Limb (tissue), 2 donors: ENCODE measurements around the gene ASNSD1.

Source experiments
- DNase-seq, 2 donors: peaks; one replicate each; pipeline ENCODE4 v3.0.0-alpha.2; 2016; ENCODE audit errors: extremely low spot score in 2 of 2

ASNSD1 gene

DNA sequence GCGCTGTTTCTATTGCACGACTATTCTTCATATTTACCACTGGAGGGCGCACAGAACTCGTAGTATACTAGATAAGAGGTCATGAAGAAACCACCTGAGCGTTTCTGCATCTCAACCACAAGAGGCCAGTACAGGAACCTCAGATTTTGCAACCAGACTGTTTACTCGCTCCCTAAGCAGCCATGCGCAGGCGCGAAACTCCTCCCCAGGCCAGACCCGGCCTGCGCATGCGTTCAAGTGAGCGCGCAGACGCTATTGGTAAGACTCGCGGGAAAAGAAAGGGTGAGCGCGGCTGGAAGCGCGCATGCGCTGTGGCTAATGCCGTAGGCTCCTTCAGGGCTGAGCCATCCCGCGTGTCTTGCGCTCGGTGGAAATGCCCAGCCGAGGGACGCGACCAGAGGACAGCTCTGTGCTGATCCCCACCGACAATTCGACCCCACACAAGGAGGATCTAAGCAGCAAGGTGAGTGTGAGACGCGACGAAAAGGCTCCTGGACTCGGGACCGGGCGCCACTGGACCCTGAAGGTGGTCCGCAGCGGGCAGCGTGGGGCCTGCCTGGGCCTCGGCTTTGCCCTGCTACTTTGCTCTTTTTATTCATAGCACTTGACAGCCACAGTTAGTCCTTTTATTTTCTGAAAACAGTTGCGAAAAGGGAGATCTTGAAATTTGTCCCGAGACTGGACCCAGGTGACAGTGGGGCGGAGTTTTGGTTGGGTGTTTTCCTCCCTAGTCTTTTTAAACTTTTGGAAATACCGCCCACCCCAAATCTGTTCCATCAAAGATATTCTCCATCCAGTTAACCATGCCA lies at the start of gene ASNSD1:
ASNSD1 (plus strand) TSS at position 312 of the 809 bp plus-strand sequence. CDS start 4,674 bp downstream, outside the sequence.
- peak; percentile 98 to 100 for DNase-seq

DNA sequence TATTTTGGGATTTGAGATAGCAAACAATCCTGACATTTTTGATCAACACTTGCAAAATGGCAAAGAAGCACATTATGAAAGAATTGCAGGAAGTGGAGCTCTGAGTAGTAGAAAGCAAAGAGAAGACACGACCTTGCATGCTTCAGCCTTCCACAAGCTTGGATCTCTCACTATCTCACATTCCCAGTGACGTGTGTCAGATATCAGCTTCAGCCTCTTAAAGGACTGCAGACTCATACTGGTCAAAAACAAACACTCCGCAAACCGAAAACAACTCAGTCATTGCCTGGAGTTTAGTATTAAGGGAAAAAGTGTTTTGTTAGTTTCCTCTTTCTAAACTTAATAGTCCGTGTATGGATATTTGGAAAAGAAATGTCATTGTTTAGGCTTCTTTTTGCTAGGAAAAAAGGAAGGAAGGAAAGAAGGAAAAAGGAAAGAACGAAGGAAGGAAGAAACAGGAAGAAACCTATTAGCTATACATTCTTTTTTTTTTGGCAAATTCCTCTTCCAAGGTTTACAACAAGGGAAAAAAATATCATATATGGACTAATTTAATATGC lies 48.1 kb upstream of the ASNSD1 start:
- peak in 1 of 2 donors; percentile 27 for DNase-seq

DNA sequence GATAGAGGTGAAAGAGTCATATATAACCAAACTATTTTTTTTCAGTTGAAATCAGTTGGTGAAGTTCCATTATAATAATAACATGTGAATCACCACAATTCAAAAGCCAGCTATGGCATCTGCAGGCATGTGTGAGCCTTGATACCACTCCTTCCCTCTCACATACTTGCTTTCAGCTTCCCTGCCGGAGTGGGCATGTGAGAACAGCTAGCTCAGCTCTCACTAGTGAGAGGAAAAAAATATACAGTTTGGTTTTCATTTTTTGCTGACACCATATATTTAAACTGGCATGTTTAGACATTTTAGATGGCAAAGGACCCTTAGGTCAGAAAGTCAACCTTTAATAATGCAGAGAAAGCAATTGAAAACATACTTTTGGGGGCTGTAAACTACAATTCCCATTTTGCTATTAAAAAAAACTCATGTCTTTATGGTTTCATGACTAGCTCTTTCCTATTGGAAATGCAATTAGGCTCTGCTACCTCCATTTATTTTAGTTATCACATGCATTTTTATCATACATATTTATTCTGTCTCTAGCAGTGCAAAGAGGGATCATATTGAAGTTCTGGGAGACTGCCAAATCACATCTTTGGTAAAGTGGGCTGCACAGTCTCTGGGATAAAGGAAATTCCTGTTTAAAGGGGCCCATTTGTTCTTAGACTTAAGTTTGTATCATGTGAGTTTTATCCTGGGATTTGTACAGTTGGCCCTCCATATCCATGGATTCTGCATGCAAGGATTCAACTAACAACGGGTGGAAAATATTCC lies 47.4 kb upstream of the ASNSD1 start:
- DNase-seq = peak in 1 of 2 donors; percentile 55

GRCh38 chr2:189614585-189614984 lies 46.7 kb upstream of the ASNSD1 start:
- no peak for DNase-seq

DNA sequence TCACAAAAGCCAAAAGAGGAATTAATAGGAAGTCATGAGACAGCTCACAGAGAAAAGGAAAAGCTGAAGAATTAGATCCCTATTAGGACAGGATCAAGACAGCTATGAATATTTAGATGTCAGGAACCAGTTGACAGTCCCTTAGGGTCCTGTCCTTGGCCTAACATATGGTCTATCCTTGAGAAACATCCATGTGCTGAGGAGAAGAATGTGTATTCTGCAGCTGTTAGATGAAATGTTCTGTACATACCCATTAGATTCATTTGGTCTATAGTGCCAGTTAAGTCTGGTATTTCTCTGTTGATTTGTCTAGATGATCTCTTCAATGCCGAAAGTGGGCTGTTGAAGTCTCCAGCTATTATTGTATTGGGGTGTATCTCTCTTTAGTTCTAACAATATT lies 43.1 kb upstream of the ASNSD1 start:
- no peak for DNase-seq

- DNase-seq = peak in 1 of 2 donors; percentile 10
Measured at GRCh38 chr2:189621781-189622180, 39.5 kb upstream of the ASNSD1 start.

DNA sequence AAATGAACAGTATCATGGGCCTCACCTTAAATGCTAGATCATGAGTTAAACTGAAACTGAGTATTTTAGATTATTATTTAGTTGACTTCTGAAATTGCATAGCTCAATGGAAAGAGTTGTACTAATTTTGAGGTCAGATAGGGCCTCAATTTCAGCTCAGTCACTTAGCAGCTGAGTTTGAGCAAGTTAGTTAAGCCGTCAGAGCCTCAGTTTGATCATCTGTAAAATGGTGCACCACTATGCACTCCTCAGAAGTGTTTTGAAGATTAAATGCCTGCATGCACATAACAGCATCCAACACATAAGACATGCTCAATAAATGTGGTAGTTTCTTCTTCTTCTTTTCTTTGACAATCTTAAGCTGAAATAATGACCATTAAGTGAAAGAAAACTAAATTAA lies 38.2 kb upstream of the ASNSD1 start:
- DNase-seq = no peak

DNA sequence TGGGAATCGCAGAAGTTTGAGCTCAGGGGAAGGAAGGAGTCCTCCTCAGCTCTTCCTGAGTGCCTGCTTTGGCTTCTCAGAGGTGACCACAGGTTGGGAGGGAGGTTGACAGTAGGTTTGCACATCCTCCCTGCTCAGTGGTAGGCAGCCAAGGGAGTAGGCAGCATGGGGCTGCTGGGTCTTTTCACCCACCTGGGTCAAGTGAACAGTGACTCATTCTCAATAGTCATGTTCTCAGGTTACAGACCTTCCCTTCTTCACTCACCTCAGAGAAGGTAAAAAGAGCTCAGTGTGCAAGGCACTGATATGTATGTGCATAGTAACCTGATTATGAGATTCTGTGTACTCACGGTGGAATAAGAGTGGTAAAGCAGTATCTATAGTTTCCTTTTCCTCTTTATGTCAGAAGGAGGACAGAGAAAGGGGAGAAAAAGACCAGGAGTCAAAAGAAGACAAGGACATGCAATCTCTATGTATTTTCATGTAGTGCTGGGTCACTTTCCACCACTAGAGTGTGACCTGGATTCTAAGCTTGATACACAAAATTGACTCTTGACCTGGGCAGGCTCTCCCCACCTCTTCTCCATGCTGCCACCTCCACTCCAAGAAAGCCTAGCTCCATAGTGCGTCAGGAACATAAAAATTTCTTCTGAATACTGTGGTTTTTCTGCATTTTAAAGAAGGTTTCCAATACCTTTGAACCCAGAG lies 36.5 kb upstream of the ASNSD1 start:
- DNase-seq = no peak

DNA sequence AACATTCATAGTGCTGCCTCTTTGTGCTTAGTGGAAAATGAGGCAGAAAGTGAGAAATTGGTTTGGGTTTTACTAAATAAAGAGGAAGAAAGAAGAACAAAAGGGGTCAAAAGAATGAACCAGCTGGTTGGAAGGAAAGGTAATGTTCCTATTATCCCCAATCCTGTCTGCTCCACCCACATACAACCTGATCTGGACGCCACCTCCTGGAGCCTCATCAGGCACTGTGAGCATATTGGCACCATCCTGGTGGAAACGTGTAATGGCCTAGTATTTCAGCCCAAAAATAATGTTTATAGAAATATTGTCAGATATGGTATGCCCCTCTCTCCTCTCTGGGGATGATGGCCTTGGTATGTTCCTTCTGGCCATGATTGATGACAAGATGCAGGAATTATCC lies 35.6 kb upstream of the ASNSD1 start:
- DNase-seq = no peak

DNA sequence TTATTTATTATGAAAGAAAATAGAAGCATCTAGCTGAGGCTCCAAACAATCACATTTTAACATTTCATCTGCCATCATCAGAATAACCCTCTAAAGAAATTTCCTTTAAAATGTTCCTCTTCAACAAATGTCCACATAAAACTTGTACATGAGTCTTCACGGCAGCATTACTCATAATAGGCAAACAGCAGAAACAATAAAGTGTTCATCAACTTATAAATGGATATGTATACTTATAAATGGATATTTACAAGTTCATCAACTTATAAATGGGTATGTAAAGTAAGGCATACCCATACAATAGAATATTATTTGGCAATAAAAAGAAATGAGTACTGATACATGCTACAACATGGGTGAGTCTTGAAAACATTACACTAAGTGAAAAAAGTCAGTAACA lies 33.5 kb upstream of the ASNSD1 start:
- DNase-seq = no peak

DNA sequence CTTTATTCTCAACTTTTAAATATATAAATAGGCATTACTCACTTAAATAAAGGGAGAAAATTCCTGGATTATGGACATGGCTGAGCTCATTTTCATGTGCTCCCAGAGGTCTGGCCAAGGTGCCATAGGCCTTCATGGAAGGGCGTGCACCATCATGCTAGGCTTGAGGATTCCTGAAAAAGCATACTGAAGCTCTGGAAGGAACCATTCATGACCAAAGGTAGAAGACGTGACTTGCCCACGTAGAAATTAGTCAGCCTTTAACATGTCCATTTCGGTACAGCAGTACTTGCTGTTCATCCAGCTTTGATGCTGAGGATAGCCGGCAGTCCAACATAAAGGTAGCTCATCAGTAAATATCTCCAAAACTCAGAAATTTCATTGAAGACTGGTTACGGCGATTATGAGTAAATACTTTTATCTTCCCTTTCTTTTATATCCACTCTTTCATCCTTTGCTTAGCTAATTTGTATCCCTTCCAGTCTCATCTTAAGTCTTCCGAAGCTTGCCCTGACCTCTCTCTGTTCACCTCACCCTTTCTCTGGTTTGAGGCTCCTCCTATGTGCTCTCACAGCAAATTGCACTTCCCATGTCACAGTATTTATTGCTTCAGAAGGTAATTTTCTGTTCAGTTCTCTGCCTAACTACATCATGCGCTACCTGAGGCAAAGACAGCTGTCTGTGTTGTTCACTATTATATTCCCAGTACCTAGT lies 32.3 kb upstream of the ASNSD1 start:
- no peak for DNase-seq

- peak in 1 of 2 donors; percentile 12 for DNase-seq
Measured at GRCh38 chr2:189629531-189630453, 31.5 kb upstream of the ASNSD1 start.

GRCh38 chr2:189631849-189632248 lies 29.4 kb upstream of the ASNSD1 start:
- no peak for DNase-seq

- no peak for DNase-seq
Measured at GRCh38 chr2:189633392-189633811, 27.9 kb upstream of the ASNSD1 start.

GRCh38 chr2:189635353-189635752 lies 25.9 kb upstream of the ASNSD1 start:
- DNase-seq = no peak

- no peak for DNase-seq
Measured at GRCh38 chr2:189638301-189639006, 22.8 kb upstream of the ASNSD1 start.

GRCh38 chr2:189639007-189639609 lies 22.2 kb upstream of the ASNSD1 start:
- no peak for DNase-seq

GRCh38 chr2:189641002-189641401 lies 20.3 kb upstream of the ASNSD1 start:
- no peak for DNase-seq

DNA sequence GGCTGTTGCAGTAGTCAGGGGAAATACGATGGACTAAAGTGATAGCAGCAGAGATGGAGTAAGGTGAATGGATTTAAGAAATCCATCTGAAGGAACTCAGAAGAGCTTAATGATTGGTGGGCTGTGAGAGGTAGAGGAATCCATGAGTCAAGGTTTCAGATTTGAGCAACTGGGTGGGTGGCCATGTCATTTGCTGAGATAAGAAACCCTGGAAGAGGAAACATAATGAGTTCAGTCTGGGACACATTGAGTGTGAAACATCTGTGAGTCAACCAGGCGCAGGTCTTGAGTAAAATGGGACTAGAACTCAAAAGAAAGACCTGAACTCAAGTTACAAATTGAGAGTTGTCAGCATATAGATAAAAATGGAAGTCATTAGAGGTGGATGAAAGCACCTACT lies 19.7 kb upstream of the ASNSD1 start:
- DNase-seq = no peak
